Keratinocyte (primary cell): ENCODE results near the gene PGLYRP3. TPM values are rescaled to one million over a fixed set of nuclear protein-coding genes. Genes with fewer than 3 reads are reported as not detected.

ENCODE experiments used
- DNase-seq: peaks from one replicate; pipeline ENCODE4 v3.0.0-alpha.2; 2011; ENCODE audit warnings: low read depth, missing footprints, low spot score
- FAIRE-seq: peaks from 2 replicates; lab custom pipeline; 2011; peaks lifted over from hg19 to GRCh38; lab: Jason Lieb, UNC
- H2AFZ ChIP-seq: 2 replicates; pipeline ENCODE4 v1.6.0; 2012; ENCODE audit warnings: low read length, control low read depth, inconsistent platforms; ENCODE audit not compliant: control insufficient read depth
- H3K27ac ChIP-seq: 2 replicates; pipeline ENCODE4 v1.5.1; 2011; ENCODE audit warnings: low read length; ENCODE audit not compliant: control insufficient read depth, insufficient read depth
- H3K27me3 ChIP-seq: 3 replicates; pipeline ENCODE4 v1.6.0; 2011; ENCODE audit warnings: low read length; ENCODE audit not compliant: control insufficient read depth, insufficient read depth; ENCODE audit errors: extremely low read depth
- H3K36me3 ChIP-seq, 2 experiments: 2 replicates in 1 of 2; 3 replicates in 1 of 2; pipeline ENCODE4 v1.5.1; 2011; ENCODE audit warnings: low read length in 2 of 2, mild to moderate bottlenecking in 1 of 2; ENCODE audit not compliant: control insufficient read depth in 2 of 2, insufficient read depth in 2 of 2; ENCODE audit errors: extremely low read depth in 1 of 2
- H3K4me1 ChIP-seq: 3 replicates; pipeline ENCODE4 v1.5.1; 2011; ENCODE audit warnings: low read length; ENCODE audit not compliant: control insufficient read depth, insufficient read depth; ENCODE audit errors: extremely low read depth
- H3K4me2 ChIP-seq: 3 replicates; pipeline ENCODE4 v1.6.0; 2011; ENCODE audit warnings: low read depth, low read length; ENCODE audit not compliant: control insufficient read depth, insufficient read depth; ENCODE audit errors: extremely low read depth
- H3K4me3 ChIP-seq, 3 experiments: fragments of 200-600 bp in 1 of 3; sonication (generic) in 1 of 3; 2 replicates in 2 of 3; 3 replicates in 1 of 3; pipeline ENCODE4 v1.5.1; 2011 to 2016; ENCODE audit warnings: low read length in 3 of 3, mild to moderate bottlenecking in 3 of 3, control low read depth in 2 of 3, inconsistent platforms in 1 of 3, low read depth in 1 of 3, mixed read lengths in 1 of 3, mixed run types in 1 of 3, moderate library complexity in 1 of 3; ENCODE audit not compliant: control insufficient read depth in 2 of 3, insufficient read depth in 2 of 3; ENCODE audit errors: extremely low read depth in 1 of 3
- H3K79me2 ChIP-seq: 2 replicates; pipeline ENCODE4 v1.6.0; 2012; ENCODE audit warnings: low read length; ENCODE audit not compliant: control insufficient read depth, insufficient read depth
- H3K9ac ChIP-seq: 3 replicates; pipeline ENCODE4 v1.6.0; 2011; ENCODE audit warnings: low read length; ENCODE audit not compliant: control insufficient read depth, insufficient read depth; ENCODE audit errors: extremely low read depth
- H3K9me1 ChIP-seq: 3 replicates; pipeline ENCODE4 v1.6.0; 2011; ENCODE audit warnings: low read length; ENCODE audit not compliant: control insufficient read depth, insufficient read depth; ENCODE audit errors: extremely low read depth
- H3K9me3 ChIP-seq: 2 replicates; pipeline ENCODE4 v1.5.1; 2012; ENCODE audit warnings: low read depth, low read length; ENCODE audit not compliant: control insufficient read depth
- H4K20me1 ChIP-seq: 3 replicates; pipeline ENCODE4 v1.6.0; 2011; ENCODE audit warnings: low read length; ENCODE audit not compliant: control insufficient read depth, insufficient read depth; ENCODE audit errors: extremely low read depth
- EZH2 ChIP-seq: IDR thresholded peaks from one replicate; pipeline ENCODE4 v1.6.1; 2012; ENCODE audit warnings: inconsistent platforms, mild to moderate bottlenecking, low read length, moderate library complexity
- dilution Hi-C: fragments of 300-500 bp; cut with MboI; formaldehyde crosslinking; loops from one replicate; pipeline ENCODE4 v1.7.0; 2020; ENCODE audit warnings: low sequenced_read_pairs; ENCODE audit not compliant: extremely low pct_ligation_motif_present
- polyA plus RNA-seq, 5 experiments: library from polyadenylated mRNA; depleted of rRNA in 3 of 5; stranded (reverse) in 3 of 5; stranded (forward) in 1 of 5; unstranded in 1 of 5; fragments of >200 nt; gene quantifications; 1 replicate in 1 of 5; 2 replicates in 3 of 5; 3 replicates in 1 of 5; pipeline versions ENCODE4 v1.2.1 to v1.2.3, GENCODE V29; 2011 to 2012; ENCODE audit warnings: missing spikeins in 2 of 5, low read depth in 1 of 5, low replicate concordance in 1 of 5
- TF ChIP-seq, protein P1 (sequence below), 3 experiments: IDR thresholded peaks in 1 of 3; conservative IDR thresholded peaks in 1 of 3; optimal IDR thresholded peaks in 1 of 3; 2 replicates in 2 of 3; 3 replicates in 1 of 3; pipeline versions ENCODE3 to v1.5.1; 2011; ENCODE audit warnings: low read length in 3 of 3, mild to moderate bottlenecking in 3 of 3, moderate library complexity in 2 of 3, control low read depth in 1 of 3, inconsistent platforms in 1 of 3; ENCODE audit not compliant: insufficient read depth in 2 of 3; ENCODE audit errors: extremely low read depth in 1 of 3

Gene PGLYRP3
- polyA plus RNA-seq, 1 donor (not counting 4 experiments of a cell fraction or from before 2014, with no cell fraction given) = 0.93 TPM

- H3K27me3 ChIP-seq = no peaks in the 10 kb centered on the region
- TF ChIP-seq, protein P1, sequence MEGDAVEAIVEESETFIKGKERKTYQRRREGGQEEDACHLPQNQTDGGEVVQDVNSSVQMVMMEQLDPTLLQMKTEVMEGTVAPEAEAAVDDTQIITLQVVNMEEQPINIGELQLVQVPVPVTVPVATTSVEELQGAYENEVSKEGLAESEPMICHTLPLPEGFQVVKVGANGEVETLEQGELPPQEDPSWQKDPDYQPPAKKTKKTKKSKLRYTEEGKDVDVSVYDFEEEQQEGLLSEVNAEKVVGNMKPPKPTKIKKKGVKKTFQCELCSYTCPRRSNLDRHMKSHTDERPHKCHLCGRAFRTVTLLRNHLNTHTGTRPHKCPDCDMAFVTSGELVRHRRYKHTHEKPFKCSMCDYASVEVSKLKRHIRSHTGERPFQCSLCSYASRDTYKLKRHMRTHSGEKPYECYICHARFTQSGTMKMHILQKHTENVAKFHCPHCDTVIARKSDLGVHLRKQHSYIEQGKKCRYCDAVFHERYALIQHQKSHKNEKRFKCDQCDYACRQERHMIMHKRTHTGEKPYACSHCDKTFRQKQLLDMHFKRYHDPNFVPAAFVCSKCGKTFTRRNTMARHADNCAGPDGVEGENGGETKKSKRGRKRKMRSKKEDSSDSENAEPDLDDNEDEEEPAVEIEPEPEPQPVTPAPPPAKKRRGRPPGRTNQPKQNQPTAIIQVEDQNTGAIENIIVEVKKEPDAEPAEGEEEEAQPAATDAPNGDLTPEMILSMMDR (optimal IDR thresholded peaks at IDR 0.05 in 1 of 3, IDR thresholded peaks at IDR 0.05 in 1 of 3, conservative IDR thresholded peaks at IDR 0.05 in 1 of 3; ENCODE audit: extremely low read depth in 1 of 3, insufficient read depth in 2 of 3, low read length in 3 of 3) = no peak
- no peak for TF ChIP-seq EZH2
- DNase-seq = no peak
- H3K4me3 ChIP-seq = no peak overlapping the region
- no peaks in the 10 kb centered on the region for H4K20me1 ChIP-seq
- H2AFZ ChIP-seq = peak overlapping the region; percentile 55
- no peaks in the 10 kb centered on the region for H3K79me2 ChIP-seq
- peak overlapping the region; percentile 66 for H3K4me2 ChIP-seq
- dilution Hi-C loops = loop anchor here (10.0 kb wide), 2 partner anchors 48 to 148 kb away; no protein-coding TSS in a partner anchor
- peaks cover 16% of the 10 kb centered on the region for H3K4me1 ChIP-seq
- H3K27ac ChIP-seq = peak overlapping the region; percentile 47
- peak overlapping the region; percentile 52 for H3K9ac ChIP-seq
- FAIRE-seq = peak; percentile 69
- no peaks in the 10 kb centered on the region for H3K9me3 ChIP-seq
- H3K36me3 ChIP-seq = no peaks in the 10 kb centered on the region
- no peaks in the 10 kb centered on the region for H3K9me1 ChIP-seq
Observed at GRCh38 chr1:153357076-153357852, 44.5 kb upstream of the PGLYRP3 start.

DNA sequence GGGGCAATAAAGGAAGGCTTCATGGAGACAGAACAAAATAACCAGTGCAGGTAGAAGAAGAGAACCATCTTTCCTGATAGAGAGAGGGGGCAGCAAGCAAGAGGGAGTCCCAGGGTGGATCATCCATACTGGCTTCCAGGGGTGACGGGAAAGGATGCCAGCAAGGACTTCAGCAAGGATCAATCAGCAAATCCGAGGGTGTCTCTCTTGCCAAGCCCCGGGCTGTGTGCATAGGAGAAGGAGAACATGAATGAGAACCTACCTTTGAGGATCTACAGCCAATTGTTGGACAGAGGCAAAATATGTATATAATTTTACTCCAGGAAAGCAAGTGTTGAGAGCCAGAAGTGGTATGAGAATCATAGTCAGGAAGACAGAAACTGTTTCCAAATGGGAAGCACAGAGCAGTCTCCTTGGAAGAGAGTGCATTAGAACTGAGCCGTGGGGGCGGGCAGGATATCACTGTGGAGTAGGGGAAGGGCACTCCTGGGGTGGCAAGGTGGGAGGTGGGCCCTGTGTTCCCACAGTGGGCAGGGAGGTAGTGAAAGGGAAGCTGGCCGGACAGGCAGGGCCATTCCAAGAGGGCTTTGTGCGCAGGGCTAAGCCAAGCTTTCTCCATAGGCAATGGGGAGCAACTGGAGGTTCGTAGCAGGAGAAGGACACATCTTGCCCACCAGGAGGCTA, 43.8 kb upstream of the PGLYRP3 start:
- H3K4me3 ChIP-seq = no peak overlapping the region
- FAIRE-seq (peak; percentile 17), DNase-seq (no peak)
- H3K79me2 ChIP-seq = no peaks in the 10 kb centered on the region
- H3K4me2 ChIP-seq = no peak overlapping the region
- TF ChIP-seq, protein P1 (optimal IDR thresholded peaks at IDR 0.05 in 1 of 3, IDR thresholded peaks at IDR 0.05 in 1 of 3, conservative IDR thresholded peaks at IDR 0.05 in 1 of 3; ENCODE audit: extremely low read depth in 1 of 3, insufficient read depth in 2 of 3, low read length in 3 of 3) = peak in 1 of 3 experiments; percentile 9
- no peak for TF ChIP-seq EZH2
- no peak overlapping the region for H3K27ac ChIP-seq
- peaks cover 16% of the 10 kb centered on the region for H3K4me1 ChIP-seq
- no peaks in the 10 kb centered on the region for H4K20me1 ChIP-seq
- H3K9me1 ChIP-seq = no peaks in the 10 kb centered on the region
- no peaks in the 10 kb centered on the region for H3K9me3 ChIP-seq
- dilution Hi-C loops = loop anchor here (10.0 kb wide), 2 partner anchors 48 to 148 kb away; no protein-coding TSS in a partner anchor
- no peak overlapping the region for H3K9ac ChIP-seq
- H3K27me3 ChIP-seq = no peaks in the 10 kb centered on the region
- H3K36me3 ChIP-seq = no peaks in the 10 kb centered on the region
- no peak overlapping the region for H2AFZ ChIP-seq
